NT2/D1 (cell line): ENCODE data around the gene CCDC91.

ENCODE experiments used
- SUZ12 ChIP-seq: IDR thresholded peaks from 2 replicates; pipeline ENCODE4 v1.6.1; 2011; ENCODE audit not compliant: insufficient read length, insufficient read depth; ENCODE audit errors: extremely low read depth
- YY1 ChIP-seq: IDR thresholded peaks from 2 replicates; pipeline ENCODE4 v1.6.1; 2011; ENCODE audit not compliant: insufficient read length, insufficient read depth
- ZNF274 ChIP-seq: IDR thresholded peaks from 2 replicates; pipeline ENCODE4 v1.6.1; 2011; ENCODE audit warnings: mild to moderate bottlenecking, low read depth, low read length

DNA sequence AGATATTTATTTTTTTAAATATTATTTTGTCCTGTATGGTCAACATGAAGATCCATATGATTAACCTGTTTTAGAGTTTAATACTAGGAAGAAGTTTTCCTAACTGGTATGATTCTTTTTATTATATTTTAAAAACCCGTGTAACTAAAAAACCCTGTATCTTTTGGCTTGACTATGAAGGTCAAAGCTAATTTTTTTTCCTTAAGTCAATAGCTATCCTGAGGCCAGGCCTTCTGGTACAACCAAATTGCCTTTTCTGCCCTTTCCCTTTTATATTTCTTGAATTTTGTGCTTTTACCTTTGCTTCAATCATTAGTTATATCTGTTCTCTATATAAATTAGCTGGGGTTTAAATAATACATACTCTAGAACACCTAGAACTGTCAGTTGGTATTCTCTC, 30.6 kb upstream of the CCDC91 start:
- TF ChIP-seq ZNF274 (no peak), YY1 (no peak), SUZ12 (no peak)
